Activated naive CD8-positive, alpha-beta T cell treated with anti-CD3 and anti-CD28 coated beads for 36 hours (primary cell): ENCODE data around the gene KDM6B. TPM values are rescaled to one million over a fixed set of nuclear protein-coding genes. Genes with fewer than 3 reads are reported as not detected.
"Not testable (repeated sequence)": the region's sequence is repeated elsewhere in the genome, so short reads cannot be mapped to it uniquely, and the experiment has no call there.

Source experiments
- DNase-seq: peaks from one replicate; pipeline ENCODE4 v3.0.0; 2021
- H3K27ac Mint-ChIP-seq: one replicate; pipeline ENCODE4 v1.8.0; 2022; ENCODE audit warnings: mild to moderate bottlenecking, moderate library complexity, mixed read lengths
- H3K27me3 Mint-ChIP-seq: one replicate; pipeline ENCODE4 v1.8.0; 2022; ENCODE audit warnings: mild to moderate bottlenecking, mixed read lengths
- H3K36me3 Mint-ChIP-seq: one replicate; pipeline ENCODE4 v1.8.0; 2021; ENCODE audit warnings: mild to moderate bottlenecking, mixed read lengths
- H3K4me1 Mint-ChIP-seq: one replicate; pipeline ENCODE4 v1.8.0; 2021; ENCODE audit warnings: mixed read lengths
- H3K4me3 Mint-ChIP-seq: one replicate; pipeline ENCODE4 v1.8.0; 2022; ENCODE audit warnings: mild to moderate bottlenecking, moderate library complexity, mixed read lengths
- H3K9me3 Mint-ChIP-seq: one replicate; pipeline ENCODE4 v1.8.0; 2022; ENCODE audit warnings: mixed read lengths
- total RNA-seq, 2 experiments: library from RNA; stranded (reverse); gene quantifications; one replicate each; pipeline ENCODE4 v1.2.3, GENCODE V29; 2021

KDM6B gene, protein sequence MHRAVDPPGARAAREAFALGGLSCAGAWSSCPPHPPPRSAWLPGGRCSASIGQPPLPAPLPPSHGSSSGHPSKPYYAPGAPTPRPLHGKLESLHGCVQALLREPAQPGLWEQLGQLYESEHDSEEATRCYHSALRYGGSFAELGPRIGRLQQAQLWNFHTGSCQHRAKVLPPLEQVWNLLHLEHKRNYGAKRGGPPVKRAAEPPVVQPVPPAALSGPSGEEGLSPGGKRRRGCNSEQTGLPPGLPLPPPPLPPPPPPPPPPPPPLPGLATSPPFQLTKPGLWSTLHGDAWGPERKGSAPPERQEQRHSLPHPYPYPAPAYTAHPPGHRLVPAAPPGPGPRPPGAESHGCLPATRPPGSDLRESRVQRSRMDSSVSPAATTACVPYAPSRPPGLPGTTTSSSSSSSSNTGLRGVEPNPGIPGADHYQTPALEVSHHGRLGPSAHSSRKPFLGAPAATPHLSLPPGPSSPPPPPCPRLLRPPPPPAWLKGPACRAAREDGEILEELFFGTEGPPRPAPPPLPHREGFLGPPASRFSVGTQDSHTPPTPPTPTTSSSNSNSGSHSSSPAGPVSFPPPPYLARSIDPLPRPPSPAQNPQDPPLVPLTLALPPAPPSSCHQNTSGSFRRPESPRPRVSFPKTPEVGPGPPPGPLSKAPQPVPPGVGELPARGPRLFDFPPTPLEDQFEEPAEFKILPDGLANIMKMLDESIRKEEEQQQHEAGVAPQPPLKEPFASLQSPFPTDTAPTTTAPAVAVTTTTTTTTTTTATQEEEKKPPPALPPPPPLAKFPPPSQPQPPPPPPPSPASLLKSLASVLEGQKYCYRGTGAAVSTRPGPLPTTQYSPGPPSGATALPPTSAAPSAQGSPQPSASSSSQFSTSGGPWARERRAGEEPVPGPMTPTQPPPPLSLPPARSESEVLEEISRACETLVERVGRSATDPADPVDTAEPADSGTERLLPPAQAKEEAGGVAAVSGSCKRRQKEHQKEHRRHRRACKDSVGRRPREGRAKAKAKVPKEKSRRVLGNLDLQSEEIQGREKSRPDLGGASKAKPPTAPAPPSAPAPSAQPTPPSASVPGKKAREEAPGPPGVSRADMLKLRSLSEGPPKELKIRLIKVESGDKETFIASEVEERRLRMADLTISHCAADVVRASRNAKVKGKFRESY (N-terminal part only)
- total RNA-seq = 10 to 100 TPM; 44.5 to 47.6 TPM

DNA sequence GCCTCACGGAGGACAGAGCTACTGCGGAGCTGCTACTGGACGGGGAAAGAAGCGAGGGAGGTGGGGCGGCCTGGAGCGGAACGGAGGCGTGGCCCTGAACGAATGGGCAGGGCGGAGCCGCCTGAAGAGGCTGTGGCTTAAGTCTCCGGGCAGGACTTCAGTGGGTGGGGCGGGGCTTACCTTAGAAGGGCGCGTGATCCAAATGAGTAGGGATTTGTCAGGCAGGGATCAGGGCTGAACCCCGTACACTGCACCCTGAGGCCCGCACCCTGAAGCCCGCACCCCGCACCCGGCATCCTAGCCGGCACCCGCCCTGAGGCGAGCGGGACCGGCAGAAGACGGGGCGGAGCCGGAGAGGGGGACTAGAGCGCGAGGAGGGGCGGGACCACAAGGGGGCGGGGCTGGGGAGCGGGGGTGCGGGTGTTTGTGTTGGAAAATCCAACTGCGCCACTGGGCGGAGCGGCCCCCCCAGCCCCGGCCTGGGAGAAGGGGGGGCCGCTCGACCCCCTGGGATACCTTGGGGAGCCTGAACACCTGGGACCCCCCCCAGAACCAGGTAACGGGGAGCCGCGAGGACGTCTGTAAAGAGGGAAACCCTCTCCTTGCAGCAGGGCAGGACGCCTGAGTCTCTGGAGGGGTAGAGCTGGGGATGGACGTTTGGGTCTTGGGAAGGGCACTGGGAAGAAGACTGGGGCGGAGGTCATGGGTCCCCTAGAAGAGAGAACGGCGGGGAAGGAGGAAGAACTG lies at the start of gene KDM6B:
TSS of gene KDM6B (plus strand) at position 423 of the 747 bp plus-strand sequence. CDS start 11,338 bp downstream, outside the sequence.
- Mint-ChIP-seq H3K36me3 (no peaks in the 10 kb centered on the region), H3K9me3 (no peaks in the 10 kb centered on the region), H3K27me3 (no peaks in the 10 kb centered on the region), H3K4me3 (peak within 1 kb of the TSS; percentile 93), H3K4me1 (peaks cover 34% of the 10 kb centered on the region), H3K27ac (peak within 1 kb of the TSS; percentile 92)
- DNase-seq = peak; percentile 88

DNA sequence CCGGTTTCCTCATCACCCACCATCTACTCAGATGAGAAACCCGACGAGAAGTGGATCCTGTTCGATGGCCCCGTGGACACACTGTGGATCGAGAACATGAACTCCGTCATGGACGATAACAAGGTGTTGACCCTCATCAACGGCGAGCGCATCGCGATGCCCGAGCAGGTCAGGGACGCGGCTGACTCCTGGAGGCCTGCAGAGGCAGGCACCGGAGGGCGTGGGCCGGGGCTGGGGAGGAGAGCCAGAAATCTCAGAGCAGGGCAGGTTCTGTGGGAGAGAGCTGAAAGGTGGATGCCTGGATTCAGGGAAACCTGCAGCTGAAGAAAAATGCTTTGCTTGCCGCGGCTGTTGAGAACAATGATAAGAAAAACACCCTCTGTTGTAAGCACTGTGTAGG lies 47.2 kb upstream of the KDM6B start:
- Mint-ChIP-seq H3K9me3 (no peaks in the 10 kb centered on the region), H3K27ac (no peak overlapping the region), H3K36me3 (no peaks in the 10 kb centered on the region), H3K4me1 (no peaks in the 10 kb centered on the region), H3K4me3 (no peak overlapping the region), H3K27me3 (peaks cover 7% of the 10 kb centered on the region)
- DNase-seq = no peak

DNA sequence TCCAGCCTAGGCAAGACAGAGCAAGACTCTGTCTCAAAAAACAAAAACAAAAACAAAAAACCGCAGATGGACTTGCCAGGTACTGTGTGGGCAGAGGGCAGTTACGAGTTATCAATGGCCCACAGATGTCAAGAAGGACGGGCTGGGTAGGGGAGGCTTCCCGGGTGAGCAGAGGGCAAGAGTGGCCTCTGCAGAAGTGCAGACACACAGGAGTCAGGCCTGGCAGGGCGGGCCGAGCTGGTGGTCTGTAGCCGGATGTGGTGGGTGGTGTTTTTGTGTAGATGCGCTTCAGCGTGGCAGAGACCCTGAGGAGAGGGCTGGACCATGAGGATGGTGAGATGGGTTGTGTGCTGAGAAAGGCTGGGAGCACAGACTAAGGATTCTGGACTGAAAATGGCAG lies 44.9 kb upstream of the KDM6B start:
- Mint-ChIP-seq H3K27ac (no peak overlapping the region), H3K9me3 (no peaks in the 10 kb centered on the region), H3K36me3 (no peaks in the 10 kb centered on the region), H3K4me3 (no peak overlapping the region), H3K4me1 (no peaks in the 10 kb centered on the region), H3K27me3 (peaks cover 4% of the 10 kb centered on the region)
- no peak for DNase-seq

DNA sequence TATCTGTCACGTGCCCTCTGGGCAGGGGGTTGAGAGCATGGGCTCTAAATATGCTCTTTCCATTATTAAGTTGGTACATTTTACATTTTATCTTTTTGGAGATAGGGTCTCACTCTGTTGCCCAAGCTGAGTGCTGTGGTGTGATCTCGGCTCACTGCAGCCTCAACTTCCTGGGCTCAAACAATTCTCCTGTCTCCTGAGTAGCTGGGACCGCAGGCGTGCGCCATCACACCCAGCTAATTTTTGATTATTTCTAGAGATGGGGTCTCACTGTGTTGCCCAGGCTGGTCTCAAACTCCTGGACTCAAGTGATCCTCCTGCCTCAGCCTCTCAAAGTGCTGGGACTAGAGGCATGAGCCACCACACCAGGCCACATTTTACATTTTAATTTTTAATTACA lies 43.9 kb upstream of the KDM6B start:
- no peaks in the 10 kb centered on the region for H3K36me3 Mint-ChIP-seq
- H3K27me3 Mint-ChIP-seq = peaks cover 4% of the 10 kb centered on the region
- H3K4me1 Mint-ChIP-seq = no peaks in the 10 kb centered on the region
- H3K27ac Mint-ChIP-seq = no peak overlapping the region
- no peak for DNase-seq
- H3K9me3 Mint-ChIP-seq = no peaks in the 10 kb centered on the region
- H3K4me3 Mint-ChIP-seq = no peak overlapping the region

DNA sequence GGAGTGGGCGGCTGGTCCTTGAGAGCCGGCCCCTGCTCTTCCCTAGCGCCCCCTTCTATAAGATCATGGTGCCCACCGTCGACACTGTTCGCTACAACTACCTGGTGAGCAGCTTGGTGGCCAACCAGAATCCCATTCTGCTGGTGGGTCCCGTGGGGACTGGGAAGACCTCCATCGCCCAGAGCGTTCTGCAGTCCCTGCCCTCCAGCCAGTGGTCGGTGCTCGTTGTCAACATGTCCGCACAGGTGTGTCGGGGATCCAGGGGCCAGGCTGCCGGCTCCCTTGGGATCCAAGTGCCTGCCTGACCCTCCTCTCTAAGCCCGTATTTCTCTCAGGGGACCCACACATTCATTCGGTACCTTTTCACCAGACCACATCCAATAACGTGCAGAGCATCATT lies 41.4 kb upstream of the KDM6B start:
- no peak for DNase-seq
- Mint-ChIP-seq H3K27ac (no peak overlapping the region), H3K9me3 (no peaks in the 10 kb centered on the region), H3K4me3 (no peak overlapping the region), H3K27me3 (peaks cover 3% of the 10 kb centered on the region), H3K36me3 (no peaks in the 10 kb centered on the region), H3K4me1 (no peaks in the 10 kb centered on the region)

DNA sequence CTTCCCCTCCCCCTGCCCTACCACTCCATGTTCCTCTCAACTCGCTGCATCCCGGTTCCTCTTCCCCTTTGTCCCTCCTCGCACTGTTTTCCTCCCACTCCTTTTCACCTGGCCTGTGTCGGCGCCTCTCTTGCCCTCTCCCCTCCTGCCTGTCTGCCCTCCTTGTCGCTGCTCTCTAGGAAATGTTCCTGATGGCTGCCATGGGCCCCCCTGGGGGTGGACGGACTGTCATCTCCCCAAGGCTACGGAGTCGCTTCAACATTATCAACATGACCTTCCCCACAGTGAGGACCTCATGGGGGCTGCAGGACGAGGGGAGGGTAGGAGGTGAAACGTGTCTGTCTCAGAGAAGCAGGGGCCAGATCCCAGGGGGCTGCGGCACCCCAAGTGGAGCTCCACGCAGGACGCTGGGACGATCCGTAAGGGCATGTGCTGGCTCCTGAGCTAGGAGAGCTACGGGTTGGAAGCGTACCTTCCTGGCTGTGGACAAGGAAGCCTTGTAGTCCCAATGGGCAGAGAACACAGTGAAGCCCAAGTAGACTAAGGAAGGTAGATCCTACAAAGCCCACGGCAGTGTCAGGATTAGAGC lies 39.8 kb upstream of the KDM6B start:
- no peaks in the 10 kb centered on the region for H3K4me1 Mint-ChIP-seq
- H3K27me3 Mint-ChIP-seq = peaks cover 3% of the 10 kb centered on the region
- H3K27ac Mint-ChIP-seq = no peak overlapping the region
- DNase-seq = no peak
- H3K36me3 Mint-ChIP-seq = no peaks in the 10 kb centered on the region
- no peaks in the 10 kb centered on the region for H3K9me3 Mint-ChIP-seq
- H3K4me3 Mint-ChIP-seq = no peak overlapping the region

DNA sequence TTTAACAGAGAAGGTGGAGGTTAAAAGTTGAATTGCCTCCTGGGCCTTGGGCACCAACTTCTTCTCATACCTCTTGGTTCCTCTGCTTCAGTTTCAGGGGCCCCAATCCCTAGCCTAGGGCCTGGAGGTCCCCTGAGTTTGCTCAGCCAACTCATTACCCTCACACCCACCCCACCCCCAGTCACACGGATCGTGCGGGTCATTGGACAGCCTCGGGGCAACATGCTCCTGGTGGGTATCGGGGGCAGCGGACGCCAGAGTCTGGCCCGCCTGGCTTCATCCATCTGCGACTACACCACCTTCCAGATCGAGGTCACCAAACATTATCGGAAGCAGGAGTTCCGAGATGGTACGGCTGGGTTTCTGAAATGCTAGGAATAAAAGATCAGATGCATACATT lies 36.0 kb upstream of the KDM6B start:
- H3K27ac Mint-ChIP-seq = no peak overlapping the region
- H3K27me3 Mint-ChIP-seq = peaks cover 5% of the 10 kb centered on the region
- no peaks in the 10 kb centered on the region for H3K36me3 Mint-ChIP-seq
- no peaks in the 10 kb centered on the region for H3K4me1 Mint-ChIP-seq
- no peaks in the 10 kb centered on the region for H3K9me3 Mint-ChIP-seq
- DNase-seq = no peak
- H3K4me3 Mint-ChIP-seq = no peak overlapping the region

DNA sequence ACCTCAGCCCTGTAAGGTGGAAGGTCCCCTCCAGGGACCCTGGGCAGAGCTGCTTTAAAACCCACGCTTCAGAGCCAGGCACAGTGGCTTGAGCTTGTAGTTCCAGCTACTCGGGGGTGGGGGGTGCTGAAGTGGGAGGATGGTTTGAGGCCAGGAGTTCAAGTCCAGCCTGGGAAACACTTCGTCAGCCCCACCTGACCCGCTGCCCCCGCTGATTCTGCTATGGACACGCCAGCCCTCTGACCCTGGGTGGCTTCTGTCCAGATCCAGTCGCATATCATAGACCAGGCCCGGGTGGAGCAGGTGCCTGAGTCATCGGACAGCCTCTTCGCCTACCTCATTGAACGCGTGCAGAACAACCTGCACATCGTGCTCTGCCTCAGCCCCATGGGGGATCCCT lies 35.2 kb upstream of the KDM6B start:
- no peaks in the 10 kb centered on the region for H3K36me3 Mint-ChIP-seq
- no peak overlapping the region for H3K4me3 Mint-ChIP-seq
- no peaks in the 10 kb centered on the region for H3K4me1 Mint-ChIP-seq
- peaks cover 9% of the 10 kb centered on the region for H3K27me3 Mint-ChIP-seq
- H3K9me3 Mint-ChIP-seq = no peaks in the 10 kb centered on the region
- no peak overlapping the region for H3K27ac Mint-ChIP-seq
- DNase-seq = no peak

DNA sequence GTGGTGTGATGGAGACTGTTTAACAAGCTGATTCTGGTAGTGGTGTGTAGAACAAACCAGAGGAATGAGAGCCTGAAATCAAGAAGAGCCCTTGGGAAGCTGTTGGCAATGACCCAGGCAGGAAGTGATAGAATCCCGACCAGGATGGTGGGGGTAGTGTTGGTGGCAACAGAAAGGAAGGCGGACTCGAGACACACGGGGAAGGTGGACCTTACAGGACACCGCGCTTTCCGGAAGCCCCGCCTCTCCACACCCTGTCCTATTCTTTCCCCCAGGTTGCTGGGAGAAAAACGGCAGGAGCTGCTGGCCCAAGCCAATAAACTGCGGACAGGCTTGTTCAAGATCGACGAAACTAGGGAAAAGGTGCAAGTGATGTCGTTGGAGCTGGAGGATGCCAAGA lies 30.0 kb upstream of the KDM6B start:
- H3K4me3 Mint-ChIP-seq = no peak overlapping the region
- H3K36me3 Mint-ChIP-seq = no peaks in the 10 kb centered on the region
- peaks cover 5% of the 10 kb centered on the region for H3K27me3 Mint-ChIP-seq
- no peak for DNase-seq
- no peaks in the 10 kb centered on the region for H3K9me3 Mint-ChIP-seq
- no peaks in the 10 kb centered on the region for H3K4me1 Mint-ChIP-seq
- no peak overlapping the region for H3K27ac Mint-ChIP-seq

DNA sequence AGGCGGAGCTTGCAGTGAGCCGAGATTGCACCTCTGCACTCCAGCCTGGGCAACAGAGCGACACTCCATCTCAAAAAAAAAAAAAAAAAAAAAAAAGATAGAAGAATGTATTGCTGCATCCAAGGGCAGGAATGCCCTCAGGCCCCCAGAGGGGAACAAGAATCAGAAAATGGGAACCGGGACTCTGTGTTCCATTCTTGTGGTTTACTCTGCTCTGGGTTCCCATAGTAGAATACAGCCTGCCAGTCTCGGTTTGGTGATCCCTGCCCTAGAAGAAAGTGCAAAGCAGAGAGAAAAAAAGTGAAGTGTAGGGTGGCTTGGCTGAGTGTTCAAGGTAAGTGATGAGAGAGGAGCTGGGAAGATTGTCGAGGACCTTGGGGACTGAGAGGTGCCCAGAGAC lies 27.4 kb upstream of the KDM6B start:
- peaks cover 5% of the 10 kb centered on the region for H3K4me1 Mint-ChIP-seq
- H3K36me3 Mint-ChIP-seq = no peaks in the 10 kb centered on the region
- H3K27ac Mint-ChIP-seq = no peak overlapping the region
- peaks cover 5% of the 10 kb centered on the region for H3K27me3 Mint-ChIP-seq
- no peaks in the 10 kb centered on the region for H3K9me3 Mint-ChIP-seq
- no peak overlapping the region for H3K4me3 Mint-ChIP-seq
- no peak for DNase-seq

DNA sequence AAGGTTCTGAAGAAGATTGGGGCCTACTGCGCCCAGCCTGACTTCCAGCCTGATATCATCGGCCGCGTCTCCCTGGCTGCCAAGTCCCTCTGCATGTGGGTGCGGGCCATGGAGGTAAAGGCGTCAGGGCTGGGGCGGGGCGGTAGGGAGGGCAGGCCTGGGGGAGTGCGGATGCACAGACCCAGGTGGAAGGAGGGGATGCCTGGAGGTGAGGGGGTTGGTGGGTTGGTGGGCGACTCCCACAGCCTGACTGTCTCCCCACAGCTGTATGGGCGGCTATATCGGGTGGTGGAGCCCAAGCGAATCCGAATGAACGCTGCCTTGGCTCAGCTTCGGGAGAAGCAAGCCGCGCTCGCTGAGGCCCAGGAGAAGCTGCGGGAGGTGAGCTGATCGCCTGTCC lies 26.8 kb upstream of the KDM6B start:
- H3K27me3 Mint-ChIP-seq = peaks cover 5% of the 10 kb centered on the region
- no peak for DNase-seq
- no peak overlapping the region for H3K4me3 Mint-ChIP-seq
- H3K9me3 Mint-ChIP-seq = no peaks in the 10 kb centered on the region
- H3K4me1 Mint-ChIP-seq = peaks cover 5% of the 10 kb centered on the region
- H3K27ac Mint-ChIP-seq = no peak overlapping the region
- H3K36me3 Mint-ChIP-seq = no peaks in the 10 kb centered on the region

DNA sequence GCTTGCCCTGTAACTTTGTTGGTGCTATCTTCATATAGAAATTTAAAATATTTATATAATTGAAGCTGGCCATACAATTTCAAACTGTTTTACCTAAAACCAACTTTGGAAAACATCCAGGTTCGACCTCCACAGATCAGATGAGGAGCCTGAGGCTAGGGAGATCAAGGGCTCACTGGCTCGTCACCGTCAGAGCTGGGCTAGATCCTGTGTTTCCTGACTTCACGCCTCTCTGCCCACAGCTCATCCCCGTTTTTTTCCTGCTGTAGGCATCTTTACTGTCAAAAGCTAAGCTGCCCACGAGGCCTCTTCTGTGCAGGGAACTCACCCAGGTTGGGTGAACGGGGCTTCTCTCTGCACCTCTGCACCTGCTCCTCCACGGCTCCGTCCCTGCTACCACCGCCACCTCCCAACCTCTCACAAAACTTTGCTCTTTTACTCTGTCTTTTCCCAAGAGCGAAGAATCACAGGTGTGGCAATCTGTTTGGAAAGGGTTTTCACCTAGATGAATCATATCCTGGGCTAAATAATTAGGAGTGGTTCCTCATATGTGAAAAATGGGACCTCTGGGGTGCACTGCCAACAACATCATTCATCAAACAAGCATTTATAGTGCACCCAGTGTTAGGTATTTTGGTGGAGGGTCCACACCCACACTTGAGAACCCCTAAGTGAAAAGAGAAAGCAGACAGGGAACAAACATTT lies 24.8 kb upstream of the KDM6B start:
- no peak overlapping the region for H3K4me3 Mint-ChIP-seq
- no peaks in the 10 kb centered on the region for H3K36me3 Mint-ChIP-seq
- no peaks in the 10 kb centered on the region for H3K9me3 Mint-ChIP-seq
- no peak overlapping the region for H3K27ac Mint-ChIP-seq
- no peaks in the 10 kb centered on the region for H3K27me3 Mint-ChIP-seq
- DNase-seq = no peak
- H3K4me1 Mint-ChIP-seq = peaks cover 5% of the 10 kb centered on the region

DNA sequence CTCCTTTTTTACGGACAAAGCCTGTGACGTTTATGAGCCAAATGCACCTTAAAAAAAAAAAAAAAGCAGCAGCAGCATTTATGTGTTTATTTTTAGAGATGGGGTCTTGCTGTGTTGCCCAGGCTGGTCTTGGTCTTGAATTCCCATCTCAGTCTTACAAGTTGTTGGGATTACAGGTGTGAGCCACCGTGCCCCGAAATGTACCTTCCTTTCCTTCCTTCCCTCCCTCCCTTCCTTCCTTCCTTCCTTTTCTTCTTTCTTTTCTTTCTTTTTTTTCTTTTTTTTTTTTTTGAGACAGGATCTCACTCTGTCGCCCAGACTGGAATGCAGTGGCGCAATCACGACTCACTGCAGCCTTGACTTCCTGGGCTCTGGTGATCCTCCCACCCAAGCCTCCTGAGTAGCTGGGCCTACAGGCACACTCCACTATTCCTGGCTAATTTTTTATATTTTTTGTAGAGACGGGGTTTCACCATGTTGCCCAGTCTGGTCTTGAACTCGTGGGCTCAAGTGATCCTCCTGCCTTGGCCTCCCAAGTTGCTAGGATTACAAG lies 24.1 kb upstream of the KDM6B start:
- not testable (repeated sequence) for H3K27me3 Mint-ChIP-seq, H3K9me3 Mint-ChIP-seq, DNase-seq, H3K4me1 Mint-ChIP-seq, H3K36me3 Mint-ChIP-seq, H3K27ac Mint-ChIP-seq, H3K4me3 Mint-ChIP-seq

DNA sequence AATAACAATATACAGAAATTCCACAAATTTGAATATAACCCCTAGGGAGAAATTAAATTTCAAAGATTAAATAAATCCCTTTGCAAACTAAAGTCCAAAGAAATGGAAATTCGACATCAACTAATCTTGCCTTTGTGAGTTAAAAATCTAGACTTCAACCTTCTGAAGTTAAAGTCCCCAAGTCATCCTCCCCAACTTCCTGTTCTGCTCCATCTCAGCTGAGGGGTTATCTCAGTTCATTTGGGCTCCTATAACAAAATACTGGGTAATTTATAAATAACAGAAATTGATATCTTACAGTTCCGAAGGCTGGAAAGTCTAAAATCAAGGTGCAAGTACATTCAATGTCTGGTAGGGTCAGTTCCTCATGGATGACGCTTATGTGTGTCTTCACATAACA lies 22.8 kb upstream of the KDM6B start:
- H3K27ac Mint-ChIP-seq = no peak overlapping the region
- DNase-seq = no peak
- no peaks in the 10 kb centered on the region for H3K9me3 Mint-ChIP-seq
- no peaks in the 10 kb centered on the region for H3K36me3 Mint-ChIP-seq
- peaks cover 5% of the 10 kb centered on the region for H3K4me1 Mint-ChIP-seq
- no peak overlapping the region for H3K4me3 Mint-ChIP-seq
- no peaks in the 10 kb centered on the region for H3K27me3 Mint-ChIP-seq
